Hematopoietic multipotent progenitor cell treated with erythropoietin and hydrocortisone succinate and interleukin-3 and kit ligand, for 8 days (in vitro differentiated cells): ENCODE measurements around the gene GABBR1.

Source experiments
- DNase-seq: peaks from one replicate; pipeline ENCODE4 v3.0.0-alpha.2; 2015

The GABBR1 gene

GRCh38 chr6:29524444-29525310 lies 108.3 kb downstream of the GABBR1 start:
- DNase-seq: peak; percentile 18

- DNase-seq: no peak
Observed at GRCh38 chr6:29524044-29524443, 108.9 kb downstream of the GABBR1 start.

DNA sequence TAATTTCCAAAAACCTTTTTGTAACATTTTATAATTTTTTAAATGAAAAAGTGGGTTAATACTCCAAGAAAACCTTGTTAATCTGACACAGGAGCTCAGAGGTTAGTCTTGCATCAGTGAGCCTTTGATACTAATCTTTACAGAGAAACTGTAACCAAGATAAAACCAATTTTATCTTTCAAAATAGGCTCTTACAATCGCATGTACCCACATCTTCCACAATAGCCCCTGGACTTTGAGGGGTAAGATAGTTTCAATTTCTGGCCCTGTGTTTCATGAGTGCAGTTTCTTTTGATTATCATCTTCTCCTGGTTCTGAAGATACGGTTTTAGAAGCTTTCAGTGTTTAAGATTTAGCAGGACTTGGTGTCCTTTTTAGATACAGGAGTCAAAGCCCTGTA lies 110.8 kb downstream of the GABBR1 start:
- peak; percentile 22 for DNase-seq

DNA sequence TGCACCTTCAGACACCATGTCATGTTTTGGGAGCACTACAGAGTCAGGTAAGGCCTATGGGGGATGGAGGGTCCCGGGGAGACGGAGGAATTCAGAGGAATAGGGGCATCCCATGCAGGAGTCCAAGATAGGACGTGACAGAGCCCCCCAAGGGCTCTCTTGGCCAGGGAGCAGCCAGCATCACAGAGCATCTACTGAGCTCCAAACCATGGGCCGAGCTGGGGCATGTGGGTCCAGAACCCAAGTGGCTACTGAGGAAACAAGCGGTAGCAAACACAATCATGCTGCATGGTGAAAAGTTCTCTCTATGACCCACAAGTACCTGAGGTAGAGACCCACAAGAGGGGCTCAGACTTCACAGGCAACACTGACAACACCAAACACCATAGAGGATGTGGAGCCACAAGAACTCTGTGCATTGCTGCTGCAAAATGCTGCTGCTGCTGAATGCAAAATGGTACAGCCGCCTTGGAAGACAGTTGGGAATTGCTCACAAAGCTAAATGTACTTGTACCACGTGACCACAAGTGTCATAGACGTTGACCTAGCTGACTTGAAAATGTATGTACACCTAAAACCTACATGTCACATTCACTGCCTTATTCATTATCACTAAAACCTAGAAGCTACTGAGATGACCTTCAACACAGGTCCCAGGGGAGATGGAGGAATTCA lies 111.8 kb downstream of the GABBR1 start:
- DNase-seq: no peak

GRCh38 chr6:29520232-29520631 lies 112.8 kb downstream of the GABBR1 start:
- DNase-seq: no peak

DNA sequence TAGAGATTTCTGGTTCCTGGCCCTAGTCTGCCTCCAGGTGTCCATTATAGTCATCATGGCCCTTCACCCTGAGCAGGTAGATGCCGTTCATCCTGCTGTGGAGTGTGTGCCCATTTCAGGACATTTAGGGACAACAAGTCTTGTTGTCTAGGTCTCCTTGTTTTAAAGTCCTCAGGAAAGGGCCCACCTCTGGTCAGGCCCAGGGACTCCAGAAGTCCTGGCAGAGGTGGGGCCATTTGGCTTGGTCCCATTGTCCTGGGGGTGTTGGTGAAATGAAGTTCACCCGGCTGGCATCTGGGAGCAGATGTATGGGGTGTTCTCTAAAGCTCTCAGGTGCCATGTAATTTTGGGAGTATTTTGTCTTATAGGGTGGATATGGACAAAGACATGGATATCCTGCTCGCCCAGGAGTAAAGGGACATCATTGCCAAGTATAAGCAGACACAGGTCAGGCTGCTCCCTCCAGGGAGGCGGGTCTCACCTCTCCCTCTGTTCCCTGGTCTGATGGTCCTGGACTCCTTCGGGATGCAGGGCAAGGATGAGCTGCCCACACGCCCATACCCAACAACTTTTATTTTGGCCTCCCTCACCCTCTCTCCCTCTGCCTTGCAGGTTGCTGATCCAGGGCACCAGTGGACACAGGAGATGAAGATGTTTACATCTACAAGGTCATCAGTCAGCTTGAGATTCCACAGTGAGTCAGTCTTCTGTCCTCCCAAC lies 113.5 kb downstream of the GABBR1 start:
- no peak for DNase-seq

DNA sequence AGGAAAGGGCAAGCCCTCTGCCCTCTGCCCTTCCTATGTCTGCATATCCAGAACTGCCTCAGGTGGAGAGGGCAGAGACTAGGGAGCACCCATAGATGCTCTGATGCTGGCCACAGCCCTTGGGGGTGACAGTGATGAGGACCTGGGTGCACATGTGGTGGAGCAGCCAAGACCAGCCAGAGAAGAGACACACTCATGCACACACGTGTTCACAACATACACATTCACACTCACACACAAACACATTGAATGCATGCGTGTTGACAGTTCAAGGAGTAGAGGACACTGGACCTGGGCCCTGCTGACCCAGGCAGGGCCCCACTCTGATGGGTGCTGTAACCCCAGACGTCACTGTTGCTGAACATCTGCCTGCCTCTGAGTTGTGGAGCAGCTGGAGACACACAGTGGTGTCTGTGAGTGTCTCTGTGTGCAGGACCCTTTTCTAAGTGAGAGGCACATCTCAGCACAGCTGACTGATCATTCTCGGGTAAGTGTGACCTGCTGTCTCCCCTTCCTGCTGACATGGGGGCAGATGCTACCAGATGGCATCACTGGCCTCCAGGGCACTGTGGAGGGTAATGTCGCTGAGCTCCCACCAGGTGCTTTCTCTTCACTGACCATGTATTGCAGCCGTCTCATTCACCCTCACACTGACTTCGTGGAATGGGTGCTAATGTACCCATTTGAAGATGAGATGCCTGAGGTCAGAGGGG lies 115.1 kb downstream of the GABBR1 start:
- DNase-seq: no peak

GRCh38 chr6:29517245-29517644 lies 115.7 kb downstream of the GABBR1 start:
- DNase-seq: no peak

DNA sequence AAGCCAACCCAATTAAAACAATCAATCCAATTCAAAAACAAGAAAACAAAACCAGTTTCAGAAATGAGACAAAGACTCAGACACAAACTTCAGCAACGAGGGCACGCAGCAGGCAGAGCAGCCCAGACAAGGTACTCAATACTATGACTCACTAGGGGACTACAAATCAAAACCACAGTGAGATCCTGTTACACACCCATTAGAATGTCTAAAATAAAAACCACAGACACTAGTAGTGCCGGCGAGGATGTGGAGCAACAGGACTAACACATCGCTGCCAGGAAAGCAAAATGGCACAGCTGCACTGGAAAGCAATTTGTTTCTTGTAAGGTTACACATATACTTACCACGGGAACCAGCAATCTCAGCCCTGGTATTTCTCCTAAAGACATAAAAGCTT lies 116.9 kb downstream of the GABBR1 start:
- DNase-seq: peak; percentile 29

GRCh38 chr6:29510746-29511300 lies 122.2 kb downstream of the GABBR1 start:
- no peak for DNase-seq

DNA sequence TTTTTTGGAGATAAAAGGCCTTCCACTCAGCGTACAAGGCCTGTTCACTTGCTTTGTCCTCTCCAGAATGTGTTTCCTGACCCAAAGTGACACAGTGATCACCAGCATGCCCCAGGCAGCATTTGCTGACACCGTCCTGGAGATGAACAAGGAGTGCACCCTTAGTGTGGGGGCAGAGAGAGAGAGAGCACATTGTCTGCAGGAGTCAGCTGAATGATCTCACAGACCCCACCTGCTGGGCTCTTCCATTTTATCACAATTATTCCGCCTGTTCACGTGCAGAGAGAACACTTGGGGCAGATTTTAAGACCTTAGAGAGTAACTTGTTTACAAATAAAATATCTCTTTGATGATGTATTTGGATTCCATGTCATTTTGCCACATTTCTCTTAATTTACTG lies 122.8 kb downstream of the GABBR1 start:
- DNase-seq: peak; percentile 23
